NCI-H2107 treated with DMSO at 0.1 percent for 48 hours (cell line): Measurements from ENCODE around the gene PGM5.
"Not testable (repeated sequence)": the region's sequence is repeated elsewhere in the genome, so short reads cannot be mapped to it uniquely, and the experiment has no call there.

Source experiments
- DNase-seq: peaks from one replicate; lab custom pipeline; 2025; ENCODE audit not compliant: unreplicated experiment; lab: John Stamatoyannopoulos, UW

PGM5 gene

DNA sequence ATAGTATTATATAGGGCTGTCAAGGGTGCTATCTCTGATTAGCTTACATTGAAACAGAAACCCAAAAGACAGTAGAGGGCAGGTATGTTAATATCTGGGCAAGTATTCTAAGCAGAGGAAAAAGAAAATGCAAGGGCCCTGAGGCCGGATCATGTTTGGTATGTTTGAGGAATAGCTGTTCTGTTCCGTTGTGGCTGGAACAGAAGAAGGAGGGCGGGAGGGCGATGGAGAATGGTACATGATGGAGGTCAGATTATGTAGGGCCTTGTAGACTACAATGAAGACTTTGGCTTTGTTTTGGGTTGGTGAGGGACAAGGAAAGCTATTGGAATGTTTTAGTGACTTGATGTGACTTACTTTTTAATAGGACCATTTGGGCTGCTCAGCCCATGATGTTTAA, 19.4 kb downstream of the PGM5 start:
- DNase-seq = not testable (repeated sequence)

DNA sequence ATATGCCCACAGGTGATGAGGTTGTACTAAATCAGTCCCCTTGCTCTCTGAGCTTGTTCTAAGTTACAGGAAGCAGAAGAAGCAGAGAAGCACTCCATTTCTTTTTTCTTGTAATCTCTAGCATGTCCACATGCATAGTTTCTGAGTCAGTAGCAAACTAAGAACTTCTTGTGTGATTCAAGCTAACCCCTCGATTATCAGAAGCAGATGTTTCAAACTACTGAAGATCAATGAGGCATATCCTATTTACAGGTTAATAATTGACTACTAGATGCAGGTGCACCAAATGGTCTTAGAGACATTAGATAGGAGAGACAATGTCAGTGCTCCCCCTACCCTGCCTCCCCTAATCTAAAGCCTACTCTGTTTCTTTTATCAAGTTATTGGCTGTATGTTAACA, 21.3 kb downstream of the PGM5 start:
- not testable (repeated sequence) for DNase-seq

DNA sequence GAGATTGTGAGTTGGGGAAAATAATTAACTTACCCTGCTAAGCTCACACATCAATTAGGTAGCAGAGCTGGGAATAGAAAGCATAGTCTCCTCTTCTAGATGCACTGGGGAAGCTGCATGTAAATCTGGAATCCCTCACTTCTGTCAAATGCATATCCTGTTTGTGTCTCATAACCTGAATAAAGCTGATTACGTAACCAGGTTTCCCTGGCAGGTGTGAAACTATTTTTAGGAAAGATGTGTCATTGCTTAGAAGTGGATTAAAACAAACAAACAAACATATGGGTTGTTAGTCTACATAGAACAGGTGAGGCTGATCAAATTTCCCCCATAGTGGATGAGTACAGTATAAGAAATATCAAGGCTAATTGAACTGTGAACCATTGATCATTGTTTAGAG, 27.5 kb downstream of the PGM5 start:
- not testable (repeated sequence) for DNase-seq

DNA sequence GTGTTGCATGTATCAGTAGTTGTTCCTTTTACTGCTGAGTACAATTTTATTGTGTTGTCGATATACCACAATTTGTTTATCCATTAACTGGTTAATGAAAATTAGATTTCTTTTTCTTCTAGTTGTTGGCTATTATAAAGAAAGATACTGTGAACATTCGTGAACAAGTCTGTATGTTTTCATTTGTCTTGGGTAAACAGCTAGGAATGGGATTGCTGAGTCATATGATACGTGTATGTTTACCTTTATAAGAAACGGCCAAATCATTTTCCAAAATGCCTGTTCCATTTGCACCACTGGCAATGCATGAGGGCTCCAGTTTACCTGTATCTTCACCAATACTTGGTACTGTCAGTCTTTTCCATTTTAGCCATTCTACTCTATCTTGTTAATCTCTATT, 33.1 kb downstream of the PGM5 start:
- DNase-seq = not testable (repeated sequence)

GRCh38 chr9:68390737-68391136, 34.3 kb downstream of the PGM5 start:
- not testable (repeated sequence) for DNase-seq

- DNase-seq = not testable (repeated sequence)
Observed at GRCh38 chr9:68396411-68397094, 40.1 kb downstream of the PGM5 start.

- not testable (repeated sequence) for DNase-seq
Observed at GRCh38 chr9:68397095-68397423, 40.6 kb downstream of the PGM5 start.

- DNase-seq = not testable (repeated sequence)
Observed at GRCh38 chr9:68397796-68398195, 41.4 kb downstream of the PGM5 start.

GRCh38 chr9:68398324-68398723, 41.9 kb downstream of the PGM5 start:
- not testable (repeated sequence) for DNase-seq

DNA sequence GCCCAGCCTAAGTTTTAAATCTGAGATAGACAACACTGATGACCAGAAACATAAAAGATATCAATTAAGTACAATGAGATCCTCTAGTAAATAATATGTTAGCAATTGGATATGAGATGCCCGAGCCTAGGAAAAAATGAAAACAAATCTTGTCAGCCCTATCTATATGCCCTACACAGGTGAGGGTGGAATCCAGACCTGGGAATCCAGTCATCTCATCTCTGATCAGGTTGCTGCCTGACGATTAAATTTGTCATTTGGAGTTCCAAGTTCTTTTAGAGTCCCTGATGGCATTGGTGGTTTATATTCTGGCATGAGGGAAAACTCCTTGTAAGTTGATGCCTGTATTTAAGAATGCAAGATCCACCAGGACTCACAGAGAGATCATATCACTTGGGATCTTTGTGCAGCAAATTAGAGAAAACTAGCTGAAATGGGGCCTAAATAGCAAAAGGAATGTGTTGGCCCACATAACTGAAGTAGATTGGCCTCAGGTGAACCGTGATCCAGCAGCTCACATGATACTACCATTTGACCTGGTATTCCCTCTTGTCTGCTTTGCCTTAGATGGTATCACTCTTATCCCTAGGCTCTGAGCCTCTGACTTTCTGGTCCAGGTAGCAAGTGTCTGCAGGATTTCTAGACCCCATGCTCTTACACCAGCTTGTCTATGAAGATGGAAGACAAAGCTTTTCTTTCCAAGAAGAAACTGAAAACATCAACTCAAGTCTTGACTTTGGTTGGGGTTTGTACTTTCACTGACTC, 48.2 kb downstream of the PGM5 start:
- not testable (repeated sequence) for DNase-seq

DNA sequence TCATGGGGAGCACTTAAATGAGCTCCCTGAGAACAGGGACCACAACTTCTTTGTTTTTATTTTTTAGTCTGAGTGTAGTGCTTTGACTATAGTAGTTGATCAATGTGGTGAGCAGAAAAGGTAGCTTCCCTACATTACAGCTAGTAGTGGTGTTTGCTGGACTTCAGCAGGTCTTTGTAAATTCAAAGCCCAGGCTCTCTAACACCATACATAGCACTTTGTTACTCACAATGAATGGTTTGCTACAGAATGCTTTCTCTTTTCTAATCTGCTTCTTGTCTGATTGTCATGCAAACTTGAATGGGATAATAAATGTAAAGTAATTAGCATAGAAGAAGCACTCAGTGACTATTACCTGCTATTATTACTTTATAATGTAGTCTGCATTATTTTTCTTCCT, 55.5 kb downstream of the PGM5 start:
- DNase-seq = not testable (repeated sequence)

- not testable (repeated sequence) for DNase-seq
Observed at GRCh38 chr9:68412754-68413153, 56.3 kb downstream of the PGM5 start.

GRCh38 chr9:68415065-68415464, 58.7 kb downstream of the PGM5 start:
- not testable (repeated sequence) for DNase-seq

DNA sequence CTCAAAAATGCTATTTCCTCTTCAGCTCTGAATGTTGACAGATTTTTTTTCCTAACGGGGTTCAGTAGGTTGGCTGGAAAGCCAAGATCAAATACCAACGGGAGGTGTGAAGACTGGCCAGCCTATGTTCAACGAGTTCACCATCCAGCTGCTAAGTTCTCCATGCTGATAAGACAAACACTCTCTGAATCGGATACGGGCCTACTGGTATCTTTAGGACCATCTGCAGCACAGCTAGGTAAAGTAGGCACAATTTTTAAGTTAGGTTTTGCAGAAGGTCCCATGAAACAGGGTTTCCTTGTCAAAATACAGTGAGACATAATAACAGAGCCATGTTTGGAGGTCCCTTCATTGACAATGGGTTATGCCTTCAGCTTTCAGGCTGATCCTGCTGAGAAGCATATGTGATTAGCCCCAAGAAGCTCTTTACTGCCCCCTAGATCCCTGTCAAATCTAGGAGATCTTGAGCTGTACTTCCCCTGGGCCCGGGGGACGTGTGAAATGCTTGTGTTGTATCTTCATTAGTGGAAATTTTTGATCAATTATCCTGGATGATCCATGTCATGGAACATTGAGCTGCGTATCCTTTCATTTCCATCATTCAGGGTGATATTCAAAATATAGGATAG, 60.6 kb downstream of the PGM5 start:
- no peak for DNase-seq

GRCh38 chr9:68417762-68418161, 61.4 kb downstream of the PGM5 start:
- DNase-seq = no peak

GRCh38 chr9:68418259-68418845, 61.9 kb downstream of the PGM5 start:
- DNase-seq = peak; percentile 95

DNA sequence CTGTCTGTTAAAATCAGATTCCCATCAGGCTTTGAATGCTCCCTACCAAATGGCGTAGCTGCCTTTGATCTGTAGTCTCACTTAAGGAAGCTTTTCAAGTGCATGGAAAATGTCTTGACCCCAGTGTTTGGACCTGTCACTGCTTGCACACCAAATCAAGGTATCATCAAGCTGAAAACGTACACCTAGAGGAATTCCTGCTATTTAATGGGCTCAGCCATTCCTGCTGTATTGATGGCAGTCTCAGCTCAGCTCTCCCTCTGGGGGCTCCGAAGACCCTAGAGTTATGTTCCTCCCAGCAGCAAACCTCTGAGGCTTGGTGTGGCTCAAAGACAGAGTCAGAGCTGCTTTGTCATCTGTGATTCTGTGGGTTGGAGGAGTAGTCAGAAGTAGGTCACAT, 63.5 kb downstream of the PGM5 start:
- DNase-seq = no peak

- DNase-seq = no peak
Observed at GRCh38 chr9:68426755-68427154, 70.3 kb downstream of the PGM5 start.

GRCh38 chr9:68427216-68427977, 71.0 kb downstream of the PGM5 start:
- no peak for DNase-seq

DNA sequence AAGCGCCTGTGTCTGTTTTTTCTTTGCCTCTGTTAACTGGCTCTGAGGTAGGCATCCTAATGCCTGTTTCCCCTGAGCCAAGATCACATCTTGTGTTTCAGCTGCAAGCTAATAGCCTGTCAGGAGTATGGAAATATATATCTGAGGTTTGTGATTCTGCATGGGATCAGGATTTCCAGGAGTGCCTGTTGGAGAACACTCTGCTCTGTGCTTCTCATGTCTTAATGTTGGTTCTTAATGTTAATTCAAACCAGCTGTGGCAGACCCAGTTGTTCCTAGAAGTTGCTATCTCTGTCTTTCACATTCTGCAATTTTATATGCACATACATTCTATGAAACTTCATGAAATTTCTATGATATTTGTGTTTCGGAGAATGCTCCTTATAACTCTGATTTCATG, 72.1 kb downstream of the PGM5 start:
- no peak for DNase-seq

DNA sequence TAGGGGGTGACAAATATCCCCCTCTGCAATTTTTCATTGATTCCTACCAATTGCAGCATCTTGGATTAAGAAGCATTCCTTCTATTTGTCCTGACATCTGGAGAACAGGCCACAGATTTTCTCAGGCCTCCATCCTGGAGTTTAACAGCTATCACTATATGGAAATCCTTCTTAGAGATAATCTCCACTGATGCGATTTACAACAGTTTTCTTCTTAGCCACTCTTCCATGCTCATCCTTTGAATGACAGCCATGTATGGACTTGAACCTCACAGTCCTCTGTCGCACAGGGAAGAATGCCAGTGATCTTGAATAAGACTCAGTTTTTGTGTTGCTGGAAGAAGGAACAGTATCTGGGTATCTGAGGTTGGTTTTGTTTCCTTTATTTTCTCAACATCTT, 73.2 kb downstream of the PGM5 start:
- DNase-seq = no peak
